Glutamatergic neuron (in vitro differentiated cells): ENCODE data around the gene YOD1. TPM values are rescaled to one million over a fixed set of nuclear protein-coding genes. Genes with fewer than 3 reads are reported as not detected.

Experiments used
- DNase-seq: peaks from one replicate; pipeline ENCODE4 v3.0.0; 2022
- H3K27ac Mint-ChIP-seq: one replicate; pipeline ENCODE4 v1.8.0; 2020; ENCODE audit warnings: mild to moderate bottlenecking, mixed read lengths, inconsistent platforms; ENCODE audit not compliant: unreplicated experiment
- H3K27me3 Mint-ChIP-seq: one replicate; pipeline ENCODE4 v1.8.0; 2020; ENCODE audit warnings: mild to moderate bottlenecking, moderate library complexity, mixed read lengths, inconsistent platforms; ENCODE audit not compliant: unreplicated experiment
- H3K36me3 Mint-ChIP-seq: one replicate; pipeline ENCODE4 v1.8.0; 2020; ENCODE audit warnings: mild to moderate bottlenecking, mixed read lengths, inconsistent platforms; ENCODE audit not compliant: unreplicated experiment
- H3K4me1 Mint-ChIP-seq: one replicate; pipeline ENCODE4 v1.8.0; 2020; ENCODE audit warnings: mild to moderate bottlenecking, low read depth, mixed read lengths, inconsistent platforms; ENCODE audit not compliant: unreplicated experiment
- H3K4me3 Mint-ChIP-seq: one replicate; pipeline ENCODE4 v1.8.0; 2020; ENCODE audit warnings: mild to moderate bottlenecking, mixed read lengths, inconsistent platforms; ENCODE audit not compliant: unreplicated experiment
- H3K9me3 Mint-ChIP-seq: one replicate; pipeline ENCODE4 v1.8.0; 2020; ENCODE audit warnings: mild to moderate bottlenecking, moderate library complexity, mixed read lengths, inconsistent platforms; ENCODE audit not compliant: unreplicated experiment
- CTCF ChIP-seq: fragments of 200-600 bp; sonication (generic); IDR thresholded peaks from one replicate; pipeline ENCODE4 v1.5.0; 2021; ENCODE audit not compliant: partially characterized antibody, unreplicated experiment
- total RNA-seq: library from RNA; stranded (reverse); fragmentation: NEBNext Ultra II Directional; extraction: Animal tissue kit (Norgen Biotek cat#: 25700); gene quantifications from one replicate; pipeline ENCODE4 v1.2.1, GENCODE V29; 2021; ENCODE audit not compliant: unreplicated experiment

YOD1 gene
- total RNA-seq, 1 donor from 2014 or later: 7.9 TPM

GRCh38 chr1:207073906-207074820 lies 23.2 kb upstream of the YOD1 start:
- no peaks in the 10 kb centered on the region for H3K27me3 Mint-ChIP-seq
- H3K36me3 Mint-ChIP-seq: no peaks in the 10 kb centered on the region
- no peaks in the 10 kb centered on the region for H3K4me1 Mint-ChIP-seq
- H3K4me3 Mint-ChIP-seq: no peak overlapping the region
- H3K9me3 Mint-ChIP-seq: no peaks in the 10 kb centered on the region
- no peak for TF ChIP-seq CTCF
- no peak for DNase-seq
- H3K27ac Mint-ChIP-seq: no peak overlapping the region

GRCh38 chr1:207072233-207072632 lies 21.2 kb upstream of the YOD1 start:
- H3K4me1 Mint-ChIP-seq: no peaks in the 10 kb centered on the region
- H3K9me3 Mint-ChIP-seq: no peaks in the 10 kb centered on the region
- H3K27me3 Mint-ChIP-seq: no peaks in the 10 kb centered on the region
- TF ChIP-seq CTCF: no peak
- DNase-seq: no peak
- H3K27ac Mint-ChIP-seq: no peak overlapping the region
- no peaks in the 10 kb centered on the region for H3K36me3 Mint-ChIP-seq
- no peak overlapping the region for H3K4me3 Mint-ChIP-seq

DNA sequence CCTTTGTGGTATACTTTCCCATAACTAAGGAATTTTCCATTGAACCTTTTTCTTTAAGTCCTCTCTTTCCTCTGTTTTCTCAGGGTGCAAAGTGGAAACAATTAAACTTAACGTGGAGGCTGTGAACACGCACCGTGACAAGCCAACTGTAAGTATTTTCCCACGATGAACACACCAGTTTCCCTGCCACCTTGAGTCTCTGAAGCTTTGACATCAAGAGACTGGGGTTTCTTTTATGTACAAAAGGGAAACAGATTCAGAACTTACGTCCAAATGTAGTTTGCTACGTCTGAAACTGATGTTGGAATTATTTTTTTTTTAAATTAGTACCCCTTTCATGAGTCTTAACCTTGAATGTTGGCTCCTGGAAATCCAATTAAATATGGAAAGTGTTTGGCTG lies 20.4 kb upstream of the YOD1 start:
- no peak for TF ChIP-seq CTCF
- no peak for DNase-seq
- Mint-ChIP-seq H3K27ac (no peak overlapping the region), H3K4me3 (no peak overlapping the region), H3K36me3 (no peaks in the 10 kb centered on the region), H3K9me3 (no peaks in the 10 kb centered on the region), H3K27me3 (no peaks in the 10 kb centered on the region), H3K4me1 (no peaks in the 10 kb centered on the region)

DNA sequence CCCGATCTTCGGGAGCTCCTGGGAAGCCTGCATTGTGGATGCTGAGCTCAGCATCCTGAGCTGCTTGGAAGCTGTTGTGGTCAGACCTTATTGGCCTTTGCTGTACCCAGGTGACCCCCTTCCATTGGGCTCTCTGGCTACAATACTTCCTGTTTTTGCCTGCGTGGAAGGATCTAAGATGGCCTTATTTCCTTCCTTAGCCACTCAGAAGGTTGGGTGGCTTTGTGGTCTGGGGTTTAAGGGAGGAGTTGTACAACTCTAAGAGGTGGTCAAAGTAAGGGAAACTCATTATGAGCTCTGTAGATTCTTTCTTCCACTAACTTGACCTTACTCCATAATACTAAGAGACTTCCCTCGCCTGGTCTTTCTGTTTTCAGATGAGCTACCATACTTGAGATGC lies 19.8 kb upstream of the YOD1 start:
- Mint-ChIP-seq H3K4me1 (no peaks in the 10 kb centered on the region), H3K4me3 (no peak overlapping the region)

More for the DNA sequence above, 19.8 kb upstream of the YOD1 start:
- Mint-ChIP-seq H3K36me3 (no peaks in the 10 kb centered on the region), H3K9me3 (no peaks in the 10 kb centered on the region), H3K27me3 (no peaks in the 10 kb centered on the region), H3K27ac (no peak overlapping the region)
- no peak for TF ChIP-seq CTCF
- no peak for DNase-seq
